Measurements from ENCODE around the gene PPP2R3A. TPM values are rescaled to one million over a fixed set of nuclear protein-coding genes. Genes with fewer than 3 reads are reported as not detected.

The PPP2R3A gene
- total and polyA plus RNA-seq, 2 donors: 10.5 to 28.7 TPM

DNA sequence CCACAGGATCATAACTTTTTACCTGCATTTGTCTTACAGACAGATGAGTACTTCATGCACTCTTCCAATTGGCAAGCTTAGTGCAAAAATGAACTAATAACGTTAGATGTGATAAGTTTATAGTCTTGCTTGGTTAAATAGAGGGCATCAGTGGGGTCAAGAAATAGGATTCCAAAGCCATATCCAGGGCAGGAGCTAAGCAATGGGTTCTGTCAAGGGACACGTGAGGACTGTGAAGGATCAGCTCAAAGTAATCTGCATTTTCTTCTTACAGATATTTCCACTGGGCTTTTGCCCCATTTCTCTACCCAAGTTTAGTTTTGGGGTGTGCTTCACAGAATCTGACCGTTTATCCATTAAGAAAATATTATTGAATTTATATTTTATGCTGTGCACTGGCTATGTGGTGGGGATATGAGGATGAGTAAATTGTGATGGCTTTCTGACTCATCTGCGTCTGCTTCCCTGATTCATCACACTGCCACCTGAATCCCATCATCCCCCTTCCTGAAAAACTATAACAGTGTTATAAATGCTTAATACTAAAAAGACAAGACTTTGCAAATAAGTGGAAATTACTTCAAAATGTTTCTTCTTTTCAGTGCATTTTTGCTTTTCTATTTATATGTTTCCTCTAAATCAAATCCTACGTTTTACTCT lies 17.5 kb downstream of the PPP2R3A start:
- H3K4me3 ChIP-seq (ENCODE audit: low read depth, low read length): no peak overlapping the region
- no peaks in the 10 kb centered on the region for H3K4me1 ChIP-seq (ENCODE audit: insufficient read depth)
- no peak overlapping the region for H3K27ac ChIP-seq (ENCODE audit: low read depth)
- DNase-seq (ENCODE audit: extremely low spot score): no peak
- H3K36me3 ChIP-seq (ENCODE audit: insufficient read depth): no peaks in the 10 kb centered on the region
- 63% methylated on average over 5 of the region's 5 CpGs for WGBS

GRCh38 chr3:135987661-135988060 lies 22.1 kb downstream of the PPP2R3A start:
- Histone ChIP-seq H3K36me3 (ENCODE audit: insufficient read depth) (no peaks in the 10 kb centered on the region), H3K4me3 (ENCODE audit: low read depth, low read length) (no peak overlapping the region), H3K27ac (ENCODE audit: low read depth) (no peak overlapping the region), H3K4me1 (ENCODE audit: insufficient read depth) (no peaks in the 10 kb centered on the region)
- WGBS: 96% methylated on average over 2 of the region's 2 CpGs
- no peak for DNase-seq (ENCODE audit: extremely low spot score)

DNA sequence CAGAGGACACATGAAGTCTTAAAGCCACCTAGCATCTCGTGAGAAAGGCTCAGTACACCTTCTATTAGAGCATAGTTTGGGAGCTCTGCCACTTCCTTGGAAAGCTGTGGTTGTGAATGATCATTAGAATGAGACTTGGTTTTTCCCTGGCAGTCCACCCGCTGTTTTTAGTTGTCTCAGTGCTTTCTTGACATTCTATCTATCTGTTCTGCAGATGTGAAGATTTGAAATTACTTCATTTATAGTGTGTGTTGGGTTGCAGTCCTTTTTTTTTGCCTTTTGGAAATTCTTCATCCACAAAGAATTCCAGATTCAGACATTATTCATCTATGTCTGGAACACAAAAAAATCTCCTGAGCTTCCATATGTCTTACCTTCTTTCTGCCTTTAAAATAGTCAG lies 23.7 kb downstream of the PPP2R3A start:
- no peaks in the 10 kb centered on the region for H3K4me1 ChIP-seq (ENCODE audit: insufficient read depth)
- DNase-seq (ENCODE audit: extremely low spot score): no peak
- H3K27ac ChIP-seq (ENCODE audit: low read depth): no peak overlapping the region
- WGBS: 70% methylated on average over 2 of the region's 2 CpGs
- H3K36me3 ChIP-seq (ENCODE audit: insufficient read depth): no peaks in the 10 kb centered on the region
- no peak overlapping the region for H3K4me3 ChIP-seq (ENCODE audit: low read depth, low read length)

- H3K4me1 ChIP-seq (ENCODE audit: insufficient read depth): no peaks in the 10 kb centered on the region
Observed at GRCh38 chr3:135990903-135991302, 25.4 kb downstream of the PPP2R3A start.

DNA sequence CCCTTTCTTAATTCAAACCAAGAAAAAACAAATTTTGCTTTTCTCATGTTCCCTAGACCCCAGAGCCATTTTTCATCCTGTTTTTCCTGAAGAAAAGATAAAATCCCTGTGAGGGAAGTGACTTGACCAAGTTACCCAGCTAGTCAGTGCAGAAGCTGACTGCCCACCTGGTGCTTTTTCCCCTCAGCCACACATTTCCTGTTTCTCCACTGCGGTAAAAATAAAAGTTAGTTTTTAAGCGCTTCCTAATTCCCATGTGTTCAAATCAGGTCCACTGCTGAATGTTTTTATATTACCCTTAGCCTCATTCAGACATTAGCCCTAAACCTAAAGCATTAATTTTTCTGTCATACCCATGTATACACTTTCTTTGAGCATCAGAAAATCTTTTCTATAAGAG lies 26.1 kb downstream of the PPP2R3A start:
- no peaks in the 10 kb centered on the region for H3K4me1 ChIP-seq (ENCODE audit: insufficient read depth)
- H3K36me3 ChIP-seq (ENCODE audit: insufficient read depth): no peaks in the 10 kb centered on the region
- H3K4me3 ChIP-seq (ENCODE audit: low read depth, low read length): no peak overlapping the region
- H3K27ac ChIP-seq (ENCODE audit: low read depth): no peak overlapping the region
- no peak for DNase-seq (ENCODE audit: extremely low spot score)
- WGBS: 73% methylated on average over 2 of the region's 2 CpGs

More at GRCh38 chr3:135990903-135991302, 25.4 kb downstream of the PPP2R3A start:
- DNase-seq (ENCODE audit: extremely low spot score): no peak
- Histone ChIP-seq H3K27ac (ENCODE audit: low read depth) (no peak overlapping the region), H3K36me3 (ENCODE audit: insufficient read depth) (no peaks in the 10 kb centered on the region), H3K4me3 (ENCODE audit: low read depth, low read length) (no peak overlapping the region)
- WGBS: 82% methylated on average over 4 of the region's 4 CpGs

- no peak for DNase-seq (ENCODE audit: extremely low spot score)
- no peak overlapping the region for H3K27ac ChIP-seq (ENCODE audit: low read depth)
- H3K36me3 ChIP-seq (ENCODE audit: insufficient read depth): no peaks in the 10 kb centered on the region
- H3K4me1 ChIP-seq (ENCODE audit: insufficient read depth): no peaks in the 10 kb centered on the region
- no peak overlapping the region for H3K4me3 ChIP-seq (ENCODE audit: low read depth, low read length)
Observed at GRCh38 chr3:135992072-135992471, 26.5 kb downstream of the PPP2R3A start.

GRCh38 chr3:135994708-135995337 lies 29.3 kb downstream of the PPP2R3A start:
- no peaks in the 10 kb centered on the region for H3K4me1 ChIP-seq (ENCODE audit: insufficient read depth)
- no peak overlapping the region for H3K27ac ChIP-seq (ENCODE audit: low read depth)
- WGBS: 78% methylated on average over 3 of the region's 3 CpGs

DNA sequence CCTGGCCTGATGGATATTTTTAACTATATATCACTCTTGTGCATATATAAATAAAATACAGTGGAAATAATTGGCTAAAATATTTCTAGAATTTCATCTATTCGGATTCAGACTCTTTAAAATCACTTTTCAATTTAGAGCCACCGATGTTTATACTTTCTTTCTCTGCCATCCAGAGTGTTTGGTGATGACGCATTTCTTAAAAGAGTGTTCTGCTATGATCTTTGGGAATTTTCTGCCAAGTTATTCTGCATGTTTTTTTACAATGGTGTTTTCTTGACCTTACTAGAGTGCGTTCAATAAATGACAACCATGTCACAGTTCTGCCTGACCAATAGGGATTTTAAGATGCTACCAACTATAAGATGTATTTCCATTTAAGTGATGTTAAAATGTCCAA lies 30.2 kb downstream of the PPP2R3A start:
- no peaks in the 10 kb centered on the region for H3K36me3 ChIP-seq (ENCODE audit: insufficient read depth)
- DNase-seq (ENCODE audit: extremely low spot score): no peak
- WGBS: 75% methylated on average over 4 of the region's 4 CpGs
- no peak overlapping the region for H3K4me3 ChIP-seq (ENCODE audit: low read depth, low read length)
- no peaks in the 10 kb centered on the region for H3K4me1 ChIP-seq (ENCODE audit: insufficient read depth)
- H3K27ac ChIP-seq (ENCODE audit: low read depth): no peak overlapping the region

More at GRCh38 chr3:135994708-135995337, 29.3 kb downstream of the PPP2R3A start:
- H3K36me3 ChIP-seq (ENCODE audit: insufficient read depth): no peaks in the 10 kb centered on the region
- DNase-seq (ENCODE audit: extremely low spot score): no peak
- no peak overlapping the region for H3K4me3 ChIP-seq (ENCODE audit: low read depth, low read length)

DNA sequence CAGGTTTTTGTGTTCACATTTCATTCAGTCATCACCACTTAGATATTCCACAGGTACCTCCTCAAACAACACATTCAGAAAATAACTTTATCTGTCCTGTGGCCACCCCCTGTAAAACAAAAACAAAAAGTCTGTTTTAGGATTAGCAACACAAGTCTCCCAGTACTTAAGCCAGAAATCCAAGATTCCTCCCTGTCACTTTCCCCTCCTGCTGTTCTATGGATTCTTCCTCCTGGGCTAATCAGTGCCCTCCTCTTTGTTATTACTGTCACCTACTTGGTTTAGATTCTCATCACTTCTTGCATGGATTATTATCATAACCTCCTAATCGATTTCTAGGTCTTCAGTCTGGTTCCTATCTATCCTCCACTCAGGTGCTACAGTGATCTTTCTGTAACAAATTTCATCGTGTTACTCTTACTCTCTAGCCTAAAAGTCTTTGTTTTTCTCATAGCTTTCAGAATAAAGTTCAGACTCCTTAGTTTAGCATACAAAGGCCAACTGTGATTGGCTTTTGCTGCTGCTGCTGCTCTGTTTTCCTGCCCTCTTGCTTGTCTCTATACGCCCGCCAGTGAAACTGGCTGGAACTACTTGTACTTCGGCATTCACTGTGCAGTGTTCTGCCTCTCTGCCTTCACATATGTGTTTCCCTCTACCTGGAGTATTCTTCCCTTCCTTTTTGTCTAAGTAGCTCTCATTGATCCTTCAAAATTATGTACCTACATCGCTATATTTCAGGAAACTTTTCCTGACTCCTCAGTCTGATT lies 32.2 kb downstream of the PPP2R3A start:
- H3K4me1 ChIP-seq (ENCODE audit: insufficient read depth): no peaks in the 10 kb centered on the region
- no peak overlapping the region for H3K27ac ChIP-seq (ENCODE audit: low read depth)
- WGBS: 89% methylated on average over 6 of the region's 6 CpGs
- no peak for DNase-seq (ENCODE audit: extremely low spot score)
- no peaks in the 10 kb centered on the region for H3K36me3 ChIP-seq (ENCODE audit: insufficient read depth)
- H3K4me3 ChIP-seq (ENCODE audit: low read depth, low read length): no peak overlapping the region

DNA sequence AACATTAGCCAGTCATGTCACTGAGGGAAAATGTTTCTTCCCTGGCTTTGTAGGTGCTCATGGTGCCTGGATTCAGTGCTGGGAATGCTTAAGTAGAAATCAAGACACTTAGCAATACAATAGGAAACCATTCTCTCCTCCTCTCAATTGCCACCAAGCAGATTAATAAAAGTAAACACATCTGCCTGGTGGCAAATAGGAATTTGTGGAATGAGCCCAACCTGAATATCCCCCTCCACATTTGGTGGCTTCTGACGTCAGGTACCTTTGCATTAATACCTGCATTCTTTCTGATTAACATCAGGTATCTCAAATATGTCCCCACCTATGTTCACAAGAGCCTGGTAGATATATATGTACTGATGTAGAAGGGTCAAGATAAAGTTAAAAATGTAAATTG lies 42.7 kb downstream of the PPP2R3A start:
- 85% methylated on average over 1 of the region's 1 CpG for WGBS
- DNase-seq (ENCODE audit: extremely low spot score): no peak
- Histone ChIP-seq H3K27ac (ENCODE audit: low read depth) (no peak overlapping the region), H3K36me3 (ENCODE audit: insufficient read depth) (no peaks in the 10 kb centered on the region), H3K4me1 (ENCODE audit: insufficient read depth) (no peaks in the 10 kb centered on the region), H3K4me3 (ENCODE audit: low read depth, low read length) (no peak overlapping the region)

GRCh38 chr3:136008732-136009470 lies 43.4 kb downstream of the PPP2R3A start:
- 83% methylated on average over 5 of the region's 5 CpGs for WGBS
- Histone ChIP-seq H3K4me3 (ENCODE audit: low read depth, low read length) (no peak overlapping the region), H3K36me3 (ENCODE audit: insufficient read depth) (no peaks in the 10 kb centered on the region), H3K27ac (ENCODE audit: low read depth) (no peak overlapping the region), H3K4me1 (ENCODE audit: insufficient read depth) (no peaks in the 10 kb centered on the region)
- DNase-seq (ENCODE audit: extremely low spot score): no peak

- no peaks in the 10 kb centered on the region for H3K36me3 ChIP-seq (ENCODE audit: insufficient read depth)
- WGBS: 40% methylated on average over 1 of the region's 1 CpG
- no peaks in the 10 kb centered on the region for H3K4me1 ChIP-seq (ENCODE audit: insufficient read depth)
- H3K4me3 ChIP-seq (ENCODE audit: low read depth, low read length): no peak overlapping the region
- H3K27ac ChIP-seq (ENCODE audit: low read depth): no peak overlapping the region
- no peak for DNase-seq (ENCODE audit: extremely low spot score)
Observed at GRCh38 chr3:136018876-136019275, 53.3 kb downstream of the PPP2R3A start.

- H3K4me1 ChIP-seq (ENCODE audit: insufficient read depth): no peaks in the 10 kb centered on the region
- DNase-seq (ENCODE audit: extremely low spot score): no peak
- H3K27ac ChIP-seq (ENCODE audit: low read depth): no peak overlapping the region
- WGBS: 77% methylated on average over 1 of the region's 1 CpG
- H3K4me3 ChIP-seq (ENCODE audit: low read depth, low read length): no peak overlapping the region
- no peaks in the 10 kb centered on the region for H3K36me3 ChIP-seq (ENCODE audit: insufficient read depth)
Observed at GRCh38 chr3:136021803-136022202, 56.3 kb downstream of the PPP2R3A start.
